Keratinocyte (primary cell): ENCODE measurements around the gene MTSS2.

Experiments
- EZH2 ChIP-seq: IDR thresholded peaks from one replicate; pipeline ENCODE4 v1.6.1; 2012; ENCODE audit warnings: inconsistent platforms, mild to moderate bottlenecking, low read length, moderate library complexity
- TF ChIP-seq, protein P1 (sequence below), 3 experiments: IDR thresholded peaks in 1 of 3; conservative IDR thresholded peaks in 1 of 3; optimal IDR thresholded peaks in 1 of 3; 2 replicates in 2 of 3; 3 replicates in 1 of 3; pipeline versions ENCODE3 to v1.5.1; 2011; ENCODE audit warnings: low read length in 3 of 3, mild to moderate bottlenecking in 3 of 3, moderate library complexity in 2 of 3, control low read depth in 1 of 3, inconsistent platforms in 1 of 3; ENCODE audit not compliant: insufficient read depth in 2 of 3; ENCODE audit errors: extremely low read depth in 1 of 3

DNA sequence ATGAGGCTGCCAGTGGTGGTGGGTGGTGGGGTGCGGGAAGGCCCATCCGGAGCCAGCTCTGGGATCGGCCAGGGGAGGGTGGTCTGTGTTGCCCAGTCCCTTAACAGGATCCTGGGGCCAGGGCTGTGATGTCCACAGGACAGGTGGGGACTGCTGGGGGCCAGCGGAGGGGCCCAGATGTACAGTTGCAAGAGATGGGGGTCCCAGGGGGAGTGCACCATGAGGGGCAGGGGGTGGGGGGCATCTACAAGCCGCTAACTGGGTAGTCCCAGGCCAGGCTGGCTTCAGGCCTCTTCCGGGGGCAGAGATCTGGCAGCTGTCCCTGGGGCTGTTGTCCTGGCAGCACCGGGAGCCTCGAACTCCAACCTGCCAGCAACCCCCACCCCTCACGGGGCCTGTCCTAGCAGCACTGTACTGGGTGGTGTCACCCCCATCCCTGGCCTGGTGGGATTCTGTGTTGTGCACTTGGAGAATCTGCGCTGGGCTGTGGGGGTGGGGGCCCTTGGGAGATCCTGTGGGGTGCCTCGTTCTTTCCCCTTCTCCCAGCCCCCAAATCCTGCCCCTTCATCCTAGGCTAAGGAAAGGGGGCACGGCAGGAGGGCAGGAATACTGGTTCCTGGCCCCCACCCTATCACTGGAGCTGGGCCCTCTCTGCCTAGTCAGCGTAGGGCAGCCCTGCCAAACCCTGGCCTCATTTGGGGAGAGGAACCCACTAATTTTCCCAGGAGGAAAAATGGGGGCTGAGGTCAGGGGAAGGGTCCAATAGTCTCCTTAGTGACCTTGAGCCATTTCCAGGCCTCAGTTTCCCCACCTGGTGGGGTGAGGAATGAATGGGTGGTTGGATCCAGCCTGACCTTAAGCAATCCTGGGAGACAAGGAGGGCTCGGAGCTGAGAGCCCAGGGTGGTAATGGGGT is 1.4 kb downstream of the MTSS2 start:
- TF ChIP-seq EZH2 = no peak
- TF ChIP-seq, protein P1, sequence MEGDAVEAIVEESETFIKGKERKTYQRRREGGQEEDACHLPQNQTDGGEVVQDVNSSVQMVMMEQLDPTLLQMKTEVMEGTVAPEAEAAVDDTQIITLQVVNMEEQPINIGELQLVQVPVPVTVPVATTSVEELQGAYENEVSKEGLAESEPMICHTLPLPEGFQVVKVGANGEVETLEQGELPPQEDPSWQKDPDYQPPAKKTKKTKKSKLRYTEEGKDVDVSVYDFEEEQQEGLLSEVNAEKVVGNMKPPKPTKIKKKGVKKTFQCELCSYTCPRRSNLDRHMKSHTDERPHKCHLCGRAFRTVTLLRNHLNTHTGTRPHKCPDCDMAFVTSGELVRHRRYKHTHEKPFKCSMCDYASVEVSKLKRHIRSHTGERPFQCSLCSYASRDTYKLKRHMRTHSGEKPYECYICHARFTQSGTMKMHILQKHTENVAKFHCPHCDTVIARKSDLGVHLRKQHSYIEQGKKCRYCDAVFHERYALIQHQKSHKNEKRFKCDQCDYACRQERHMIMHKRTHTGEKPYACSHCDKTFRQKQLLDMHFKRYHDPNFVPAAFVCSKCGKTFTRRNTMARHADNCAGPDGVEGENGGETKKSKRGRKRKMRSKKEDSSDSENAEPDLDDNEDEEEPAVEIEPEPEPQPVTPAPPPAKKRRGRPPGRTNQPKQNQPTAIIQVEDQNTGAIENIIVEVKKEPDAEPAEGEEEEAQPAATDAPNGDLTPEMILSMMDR (optimal IDR thresholded peaks at IDR 0.05 in 1 of 3, IDR thresholded peaks at IDR 0.05 in 1 of 3, conservative IDR thresholded peaks at IDR 0.05 in 1 of 3; ENCODE audit: extremely low read depth in 1 of 3, insufficient read depth in 2 of 3, low read length in 3 of 3) = no peak
